H4 (cell line): ENCODE measurements around the gene UBAP2. TPM values are rescaled to one million over a fixed set of nuclear protein-coding genes. Genes with fewer than 3 reads are reported as not detected.
"Not testable (repeated sequence)": the region's sequence is repeated elsewhere in the genome, so short reads cannot be mapped to it uniquely, and the experiment has no call there.

ENCODE experiments used
- DNase-seq: peaks from one replicate; pipeline ENCODE4 v3.0.0-alpha.2; 2015; ENCODE audit warnings: low spot score
- total RNA-seq: library from RNA; depleted of rRNA; stranded (reverse); fragments of >200 nt; shearing (Covaris generic); gene quantifications from 2 replicates; pipeline ENCODE4 v1.2.3, GENCODE V29; 2014

The UBAP2 gene
- total RNA-seq, 1 experiment from 2014 or later = 12.1 TPM

- DNase-seq = no peak
Observed at GRCh38 chr9:34049630-34050384, 1.1 kb upstream of the UBAP2 start.

- DNase-seq = no peak
Observed at GRCh38 chr9:34047864-34048726, 592 bp downstream of the UBAP2 start.

GRCh38 chr9:34046784-34047379 is 1.8 kb downstream of the UBAP2 start:
- DNase-seq = no peak

- no peak for DNase-seq
Observed at GRCh38 chr9:34045903-34046302, 2.8 kb downstream of the UBAP2 start.

GRCh38 chr9:34042074-34042473 is 6.6 kb downstream of the UBAP2 start:
- DNase-seq = not testable (repeated sequence)

GRCh38 chr9:34038851-34039250 is 9.8 kb downstream of the UBAP2 start:
- not testable (repeated sequence) for DNase-seq

- DNase-seq = no peak
Observed at GRCh38 chr9:34037626-34038025, 11.1 kb downstream of the UBAP2 start.

- no peak for DNase-seq
Observed at GRCh38 chr9:34036625-34037024, 12.1 kb downstream of the UBAP2 start.

- DNase-seq = no peak
Observed at GRCh38 chr9:34035656-34036055, 13.0 kb downstream of the UBAP2 start.

GRCh38 chr9:34034698-34035065 is 14.0 kb downstream of the UBAP2 start:
- DNase-seq = no peak

GRCh38 chr9:34032631-34033030 is 16.1 kb downstream of the UBAP2 start:
- DNase-seq = no peak

- no peak for DNase-seq
Observed at GRCh38 chr9:34027845-34028574, 20.7 kb downstream of the UBAP2 start.

- no peak for DNase-seq
Observed at GRCh38 chr9:34025811-34026210, 22.9 kb downstream of the UBAP2 start.

- DNase-seq = no peak
Observed at GRCh38 chr9:34025062-34025461, 23.6 kb downstream of the UBAP2 start.

- not testable (repeated sequence) for DNase-seq
Observed at GRCh38 chr9:34024476-34024875, 24.2 kb downstream of the UBAP2 start.

GRCh38 chr9:34016149-34016548 is 32.5 kb downstream of the UBAP2 start:
- DNase-seq = no peak

GRCh38 chr9:34010979-34011378 is 37.7 kb downstream of the UBAP2 start:
- DNase-seq = no peak

GRCh38 chr9:34001951-34002350 is 46.7 kb downstream of the UBAP2 start:
- DNase-seq = no peak

- no peak for DNase-seq
Observed at GRCh38 chr9:34001298-34001697, 47.4 kb downstream of the UBAP2 start.

- DNase-seq = no peak
Observed at GRCh38 chr9:33995449-33995848, 53.2 kb downstream of the UBAP2 start.

- DNase-seq = no peak
Observed at GRCh38 chr9:33993104-33993503, 55.6 kb downstream of the UBAP2 start.

GRCh38 chr9:33992632-33993031 is 56.1 kb downstream of the UBAP2 start:
- DNase-seq = no peak
